OCI-LY3 (cell line): ENCODE data around the gene TUBGCP3.

Experiments used
- H2AFZ ChIP-seq: fragments of 200-600, 300-600 bp; shearing (Covaris generic); 2 replicates; pipeline ENCODE4 v1.6.0; 2014; ENCODE audit warnings: antibody characterized with exemption, low read depth, low read length
- H3K27ac ChIP-seq: fragments of 200-600, 300-600 bp; sonication (generic); 2 replicates; pipeline ENCODE4 v1.5.1; 2014; ENCODE audit warnings: mild to moderate bottlenecking, low read length, moderate library complexity, mixed read lengths
- H3K27me3 ChIP-seq: fragments of 200-600, 300-600 bp; sonication (generic); 2 replicates; pipeline ENCODE4 v1.6.1; 2014; ENCODE audit warnings: low read depth, low read length, mixed read lengths
- H3K36me3 ChIP-seq: fragments of 200-600, 300-600 bp; sonication (generic); replicated peaks from 2 replicates; pipeline ENCODE3; 2014; ENCODE audit warnings: low read depth, low read length, mixed read lengths
- H3K4me1 ChIP-seq: fragments of 300-600, 200-600 bp; sonication (generic); 2 replicates; pipeline ENCODE4 v1.6.1; 2014; ENCODE audit warnings: low read length, mixed read lengths
- H3K4me2 ChIP-seq: fragments of 200-600, 300-600 bp; sonication (generic); 2 replicates; pipeline ENCODE4 v1.6.1; 2014; ENCODE audit warnings: low read length, mixed read lengths
- H3K4me3 ChIP-seq: fragments of 300-600, 200-600 bp; sonication (generic); 2 replicates; pipeline ENCODE4 v1.5.1; 2014; ENCODE audit warnings: antibody characterized with exemption, mild to moderate bottlenecking, low read length, moderate library complexity
- H3K79me2 ChIP-seq: fragments of 300-600, 200-600 bp; shearing (Covaris generic); 2 replicates; pipeline ENCODE4 v1.6.1; 2014; ENCODE audit warnings: mild to moderate bottlenecking, low read length, mixed read lengths
- H3K9ac ChIP-seq: fragments of 300-600, 200-600 bp; shearing (Covaris generic); 2 replicates; pipeline ENCODE4 v1.6.0; 2014; ENCODE audit warnings: mild to moderate bottlenecking, low read length, moderate library complexity
- H3K9me3 ChIP-seq: fragments of 200-600, 300-600 bp; shearing (Covaris generic); 2 replicates; pipeline ENCODE4 v1.6.1; 2014; ENCODE audit warnings: low read length, mixed read lengths; ENCODE audit not compliant: insufficient read depth
- H4K20me1 ChIP-seq: fragments of 200-600, 300-600 bp; sonication (generic); 2 replicates; pipeline ENCODE4 v1.6.1; 2016; ENCODE audit warnings: low read length, mixed read lengths; ENCODE audit not compliant: insufficient read depth
- CTCF ChIP-seq: fragments of 200-600, 300-600 bp; sonication (generic); IDR thresholded peaks from 2 replicates; pipeline ENCODE4 v1.5.1; 2014; ENCODE audit warnings: antibody characterized with exemption, low read length, low read depth
- EZH2phosphoT487 ChIP-seq: fragments of 200-600 bp; shearing (Covaris generic); IDR thresholded peaks from 2 replicates; pipeline ENCODE4 v1.6.1; 2018; ENCODE audit warnings: antibody characterized with exemption, mixed run types, low read depth

Gene TUBGCP3

GRCh38 chr13:112626761-112627160 lies 38.8 kb upstream of the TUBGCP3 start:
- no peaks in the 10 kb centered on the region for H3K79me2 ChIP-seq
- no peak overlapping the region for H3K27ac ChIP-seq
- no peaks in the 10 kb centered on the region for H3K36me3 ChIP-seq
- H3K4me2 ChIP-seq = no peak overlapping the region
- H3K4me1 ChIP-seq = no peaks in the 10 kb centered on the region
- no peak overlapping the region for H3K9ac ChIP-seq
- no peak overlapping the region for H2AFZ ChIP-seq
- H3K9me3 ChIP-seq = no peaks in the 10 kb centered on the region
- H3K27me3 ChIP-seq = peaks cover 47% of the 10 kb centered on the region
- H3K4me3 ChIP-seq = no peak overlapping the region
- no peak for TF ChIP-seq CTCF
- TF ChIP-seq EZH2phosphoT487 = no peak
- no peaks in the 10 kb centered on the region for H4K20me1 ChIP-seq

GRCh38 chr13:112626124-112626523 lies 38.2 kb upstream of the TUBGCP3 start:
- no peak for TF ChIP-seq EZH2phosphoT487
- TF ChIP-seq CTCF = no peak
- no peaks in the 10 kb centered on the region for H3K79me2 ChIP-seq
- H3K4me1 ChIP-seq = no peaks in the 10 kb centered on the region
- no peaks in the 10 kb centered on the region for H4K20me1 ChIP-seq
- no peak overlapping the region for H3K4me3 ChIP-seq
- no peak overlapping the region for H3K4me2 ChIP-seq
- H3K36me3 ChIP-seq = no peaks in the 10 kb centered on the region
- H3K27ac ChIP-seq = no peak overlapping the region
- no peaks in the 10 kb centered on the region for H3K9me3 ChIP-seq
- H2AFZ ChIP-seq = no peak overlapping the region
- H3K27me3 ChIP-seq = peaks cover 51% of the 10 kb centered on the region
- no peak overlapping the region for H3K9ac ChIP-seq

- no peak overlapping the region for H2AFZ ChIP-seq
- no peak overlapping the region for H3K27ac ChIP-seq
- H3K9me3 ChIP-seq = no peaks in the 10 kb centered on the region
- H3K79me2 ChIP-seq = no peaks in the 10 kb centered on the region
- H3K9ac ChIP-seq = no peak overlapping the region
- no peaks in the 10 kb centered on the region for H3K4me1 ChIP-seq
- no peak for TF ChIP-seq CTCF
- no peak for TF ChIP-seq EZH2phosphoT487
- H3K4me2 ChIP-seq = no peak overlapping the region
- H3K36me3 ChIP-seq = no peaks in the 10 kb centered on the region
- H4K20me1 ChIP-seq = no peaks in the 10 kb centered on the region
- H3K27me3 ChIP-seq = peaks cover 47% of the 10 kb centered on the region
- no peak overlapping the region for H3K4me3 ChIP-seq
These were observed 37.7 kb upstream of the TUBGCP3 start for GRCh38 chr13:112625698-112626097.

GRCh38 chr13:112624602-112625430 lies 36.9 kb upstream of the TUBGCP3 start:
- TF ChIP-seq CTCF (no peak), EZH2phosphoT487 (no peak)
- no peak overlapping the region for H2AFZ ChIP-seq
- H3K36me3 ChIP-seq = no peaks in the 10 kb centered on the region
- H3K27me3 ChIP-seq = peaks cover 41% of the 10 kb centered on the region
- no peaks in the 10 kb centered on the region for H3K79me2 ChIP-seq
- no peaks in the 10 kb centered on the region for H4K20me1 ChIP-seq
- no peak overlapping the region for H3K9ac ChIP-seq
- no peak overlapping the region for H3K27ac ChIP-seq
- no peak overlapping the region for H3K4me2 ChIP-seq
- no peak overlapping the region for H3K4me3 ChIP-seq
- no peaks in the 10 kb centered on the region for H3K4me1 ChIP-seq
- H3K9me3 ChIP-seq = no peaks in the 10 kb centered on the region
